ENCODE measurements around the gene SH2D2A.

- no peak for TF ChIP-seq CTCF (conservative IDR thresholded peaks at IDR 0.05)
- TF ChIP-seq ZFX (IDR thresholded peaks at IDR 0.05): no peak
These were observed 15.1 kb downstream of the SH2D2A start for GRCh38 chr1:156801409-156802121.
